ENCODE measurements around the gene RBM20.
"Not testable (repeated sequence)": the region's sequence is repeated elsewhere in the genome, so short reads cannot be mapped to it uniquely, and the experiment has no call there.

RBM20 gene

DNA sequence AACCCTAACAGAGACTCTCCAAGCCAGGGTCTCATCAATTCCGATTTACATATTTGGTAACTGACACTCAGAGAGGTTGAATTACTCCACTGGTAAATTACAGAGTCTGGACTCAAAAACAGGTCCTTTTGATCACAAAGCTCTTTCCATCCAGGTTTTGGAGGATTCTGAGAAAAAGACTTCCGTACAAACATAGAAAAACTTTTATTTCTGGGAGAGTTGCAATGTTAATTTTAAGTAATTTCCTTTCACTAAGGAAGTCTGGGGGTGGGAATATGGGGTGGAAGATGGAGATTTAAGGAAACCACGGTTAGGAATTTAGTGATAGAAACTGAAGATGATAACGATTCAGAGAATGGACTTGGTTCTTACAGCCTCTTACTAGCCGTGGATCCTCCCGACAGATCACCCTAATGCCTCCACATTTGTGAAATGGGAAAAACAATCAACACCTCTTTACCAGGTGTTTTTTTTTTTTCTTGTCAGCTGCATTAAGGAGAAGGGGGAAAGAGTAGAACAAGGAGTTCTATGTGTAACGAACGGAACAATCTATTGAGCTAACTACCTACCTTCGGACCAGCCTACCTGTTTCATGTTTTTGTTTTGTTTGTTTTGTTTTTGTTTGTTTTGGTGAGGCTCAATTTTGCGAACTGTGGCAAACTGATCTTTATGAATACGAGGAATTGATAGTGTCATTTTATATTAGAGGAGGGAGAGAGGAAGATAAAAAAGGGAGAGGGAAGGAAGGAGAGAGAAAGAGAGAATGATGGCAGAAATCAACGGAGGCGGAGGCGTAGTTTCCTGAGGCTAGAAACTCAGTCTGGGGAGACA, 1.7 kb upstream of the RBM20 start:
- in situ Hi-C loops (cut with HindIII; ENCODE audit: low pct_ligation_motif_present, low pct_unique_long_range_greater_than_20kb, low sequenced_read_pairs), result no loop called here
- DNase-seq, result no peak

DNA sequence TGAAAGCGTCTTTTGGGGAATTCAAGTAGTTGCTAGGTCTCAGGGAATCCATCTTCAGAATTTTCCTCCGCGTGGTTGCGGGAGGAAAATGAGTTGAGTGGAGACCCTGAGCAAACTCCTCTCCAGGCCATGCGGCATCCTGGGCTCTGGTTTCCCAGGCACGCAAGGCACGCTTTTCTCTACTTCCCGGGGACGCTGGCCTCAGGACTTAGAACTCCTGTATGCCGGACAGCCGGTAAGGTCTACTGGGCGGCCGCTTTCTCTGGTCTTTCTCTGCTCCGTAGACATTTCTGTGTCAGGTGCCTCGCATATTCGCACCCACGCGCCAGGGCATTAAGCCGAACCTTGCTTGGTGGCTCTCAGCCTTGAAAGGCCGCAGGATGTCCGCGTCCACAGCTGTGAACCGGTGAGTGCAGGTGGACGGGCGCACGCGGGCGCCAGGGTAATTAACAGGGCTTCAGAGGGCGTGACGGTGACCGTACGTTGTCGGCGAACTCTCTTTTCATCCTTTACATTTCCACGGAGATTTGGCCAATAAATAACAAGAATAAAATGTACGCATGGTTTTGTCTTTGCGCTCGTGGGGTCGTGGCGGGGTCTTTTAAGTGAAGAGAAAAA, 992 bp upstream of the RBM20 start:
- no peak for DNase-seq

DNA sequence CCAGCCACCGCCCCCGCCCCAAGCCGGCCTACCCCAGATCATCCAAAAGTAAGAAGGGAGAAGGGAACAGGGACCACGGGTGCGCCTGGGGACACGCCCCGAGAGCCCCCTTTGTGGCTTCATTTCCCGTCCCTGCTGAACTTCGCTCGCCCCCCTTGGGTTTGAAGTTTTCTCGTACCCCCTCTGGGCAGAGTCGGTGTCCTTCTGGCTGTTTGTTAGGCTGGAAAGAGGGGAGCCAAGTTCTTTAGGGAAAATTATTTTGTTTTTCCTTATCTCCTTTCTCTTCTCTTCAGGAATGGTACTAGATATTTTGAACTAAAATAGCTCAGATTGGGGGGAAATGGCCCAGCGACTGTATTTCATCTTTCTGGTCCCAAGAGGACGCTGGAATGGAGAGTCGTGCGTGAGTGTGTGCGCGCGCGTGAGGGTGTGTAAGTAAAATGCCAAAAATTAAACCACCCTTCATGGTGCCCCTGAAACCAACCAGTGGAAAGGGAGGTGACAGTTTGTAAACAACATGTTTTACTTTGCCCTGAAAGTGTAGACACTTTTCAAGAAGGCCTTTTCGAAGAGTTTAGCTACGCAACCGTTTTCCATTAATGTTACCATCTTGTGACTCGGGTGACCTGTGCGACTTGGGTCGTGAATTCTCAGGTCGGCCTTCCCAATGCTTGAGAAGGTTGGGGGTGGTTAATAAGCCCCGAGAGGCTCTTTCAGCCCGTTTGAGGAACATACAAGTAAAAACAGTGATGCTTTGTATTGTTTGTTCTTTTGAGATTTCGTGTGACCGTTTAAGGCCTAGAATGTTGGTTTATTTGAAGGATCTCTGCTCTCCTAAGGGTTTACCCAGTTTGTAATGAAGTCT, 694 bp downstream of the RBM20 start:
- in situ Hi-C loops (cut with HindIII; ENCODE audit: low pct_ligation_motif_present, low pct_unique_long_range_greater_than_20kb, low sequenced_read_pairs), result no loop called here
- DNase-seq, result peak; percentile 19

More for the DNA sequence above, 992 bp upstream of the RBM20 start:
- in situ Hi-C loops (cut with HindIII; ENCODE audit: low pct_ligation_motif_present, low pct_unique_long_range_greater_than_20kb, low sequenced_read_pairs), result no loop called here

DNA sequence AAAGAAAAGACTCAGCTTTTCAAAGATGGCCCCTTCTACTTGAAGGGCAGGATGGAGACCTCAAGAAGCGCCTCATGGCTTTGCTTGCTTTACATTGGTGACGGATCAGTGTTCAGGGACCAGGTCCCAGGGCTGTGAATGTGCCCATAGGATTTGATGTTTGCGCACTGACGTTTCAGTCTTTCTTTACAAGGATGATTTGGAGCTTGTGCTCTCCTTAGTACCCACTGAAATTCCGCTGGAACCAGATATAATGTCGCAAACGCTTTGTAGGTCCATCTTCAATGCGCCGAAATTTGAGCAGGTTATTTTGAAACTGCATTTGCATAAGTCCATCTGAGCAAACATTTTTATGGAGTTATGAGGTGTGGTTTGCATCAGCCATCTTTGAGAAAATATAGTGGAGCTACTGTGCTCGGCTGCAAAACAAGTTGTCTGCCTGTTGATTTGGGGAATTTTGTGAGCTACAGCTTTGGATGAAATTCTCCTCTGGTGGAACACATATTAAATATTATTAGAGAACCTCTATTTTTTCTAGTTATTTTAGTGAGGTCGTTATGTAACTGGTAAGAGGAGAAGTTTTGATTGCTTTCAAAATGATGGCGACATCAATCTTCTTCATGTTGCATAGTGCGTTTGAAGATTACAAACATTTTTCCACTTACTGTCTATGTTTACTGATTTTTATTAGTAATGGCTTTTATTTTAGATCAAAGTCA, 2.4 kb downstream of the RBM20 start:
- no peak for DNase-seq
- in situ Hi-C loops (cut with HindIII; ENCODE audit: low pct_ligation_motif_present, low pct_unique_long_range_greater_than_20kb, low sequenced_read_pairs), result no loop called here

DNA sequence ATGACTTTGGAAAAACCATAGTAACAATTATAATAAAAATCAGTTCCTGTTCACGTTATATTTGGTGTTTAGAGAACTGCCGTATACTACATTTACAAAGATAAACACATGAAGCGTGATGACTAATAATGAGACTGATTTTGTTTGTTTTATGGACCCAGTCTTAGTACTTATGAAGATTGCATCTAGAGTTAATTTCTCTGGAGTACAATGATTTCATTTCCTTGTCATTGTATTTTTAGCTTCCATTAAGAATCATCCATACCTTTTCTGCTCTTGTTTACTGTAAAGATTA, 2.9 kb downstream of the RBM20 start:
- in situ Hi-C loops (cut with HindIII; ENCODE audit: low pct_ligation_motif_present, low pct_unique_long_range_greater_than_20kb, low sequenced_read_pairs), result no loop called here
- DNase-seq, result no peak

DNA sequence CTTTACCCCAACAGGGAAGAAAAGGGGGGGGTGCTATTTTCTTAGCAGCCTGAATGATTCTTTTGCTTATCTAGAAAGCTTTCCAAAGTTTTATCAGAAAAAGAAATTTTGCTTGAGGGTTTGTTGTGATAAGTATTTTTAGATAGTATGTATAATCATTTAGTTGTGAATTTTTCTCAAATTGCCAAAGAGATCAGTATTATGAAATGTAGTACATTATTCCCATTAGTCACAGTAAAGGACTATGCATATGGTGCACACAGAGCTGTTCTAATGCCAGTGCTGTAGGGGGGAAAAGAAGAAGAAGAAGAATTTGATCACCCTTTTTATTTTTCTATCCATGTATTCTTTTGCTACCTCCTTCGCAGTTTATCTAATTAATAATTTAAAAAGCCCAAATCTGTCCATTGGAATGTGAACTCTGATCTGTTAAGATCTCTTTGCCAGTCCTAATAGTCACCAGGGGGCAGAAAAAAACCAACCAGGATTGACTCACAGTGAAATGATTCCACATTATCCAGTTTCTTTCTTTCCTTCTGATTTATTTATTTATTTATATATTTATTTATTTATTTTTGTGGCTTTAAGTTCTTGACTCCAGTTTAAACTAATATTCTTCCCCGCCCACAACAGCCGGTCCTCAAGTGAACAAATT, 4.7 kb downstream of the RBM20 start:
- peak; percentile 31 for DNase-seq
- in situ Hi-C loops (cut with HindIII; ENCODE audit: low pct_ligation_motif_present, low pct_unique_long_range_greater_than_20kb, low sequenced_read_pairs), result no loop called here

DNA sequence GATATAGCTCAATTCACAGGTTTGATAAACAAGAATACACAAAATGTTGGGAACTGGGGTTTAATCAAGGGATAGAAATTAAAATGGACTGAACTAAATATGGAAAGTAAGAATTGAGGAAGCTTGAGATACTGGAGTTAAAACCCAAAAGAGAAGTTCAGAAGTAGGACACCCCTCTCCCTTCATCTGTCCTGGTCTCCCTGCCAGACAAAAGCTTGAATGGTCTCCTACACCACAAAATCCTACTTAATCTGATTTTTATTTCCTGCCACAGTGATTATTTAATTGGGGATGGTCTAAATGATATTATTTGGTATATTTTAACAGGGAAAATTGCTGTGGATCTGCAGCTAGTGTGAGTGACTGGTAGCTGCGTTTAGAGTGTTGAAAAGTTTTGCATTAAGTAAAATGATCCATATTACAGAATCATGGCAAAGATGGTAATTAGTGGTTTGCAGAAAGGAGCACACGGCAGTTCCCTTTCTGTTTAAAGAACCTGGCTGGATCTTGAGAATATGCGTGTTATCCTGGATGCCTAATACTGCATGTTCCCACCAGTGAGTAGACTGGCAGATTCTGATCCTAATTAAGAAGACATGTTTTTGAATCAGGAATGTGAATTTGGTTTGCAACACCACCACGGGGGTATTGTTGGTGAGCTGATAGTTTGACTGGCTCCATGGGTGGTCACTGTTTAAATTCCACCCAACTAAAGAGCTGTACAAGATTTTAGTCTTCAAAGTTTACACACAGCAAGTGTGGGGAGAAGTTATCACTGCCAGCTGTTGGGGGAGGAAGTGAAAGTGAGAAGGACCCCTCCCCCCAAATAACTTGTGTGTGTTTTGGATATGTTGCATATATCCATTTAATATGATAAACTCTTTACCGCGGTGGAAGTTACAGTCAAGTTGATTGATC, 5.5 kb downstream of the RBM20 start:
- in situ Hi-C loops (cut with HindIII; ENCODE audit: low pct_ligation_motif_present, low pct_unique_long_range_greater_than_20kb, low sequenced_read_pairs), result no loop called here
- no peak for DNase-seq

DNA sequence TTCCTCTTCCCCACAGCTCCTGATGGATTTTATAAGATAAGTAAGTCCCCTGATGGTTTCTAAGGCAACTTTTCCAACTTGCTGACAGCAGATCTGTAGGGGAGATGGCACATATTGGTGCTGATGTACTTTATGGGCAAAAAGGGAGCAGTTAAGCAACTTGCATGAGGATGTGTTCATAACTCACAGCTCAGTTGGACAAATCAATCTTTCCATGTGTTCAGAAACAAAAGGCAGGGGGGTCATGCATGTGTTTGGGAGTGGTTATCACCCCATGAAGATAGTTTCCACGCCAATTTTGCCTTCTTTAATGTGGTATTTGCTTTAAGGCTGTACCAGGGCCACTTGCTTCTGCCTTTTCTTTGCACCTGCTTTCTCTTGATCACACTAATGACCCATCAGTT, 6.1 kb downstream of the RBM20 start:
- DNase-seq, result no peak
- in situ Hi-C loops (cut with HindIII; ENCODE audit: low pct_ligation_motif_present, low pct_unique_long_range_greater_than_20kb, low sequenced_read_pairs), result no loop called here

DNA sequence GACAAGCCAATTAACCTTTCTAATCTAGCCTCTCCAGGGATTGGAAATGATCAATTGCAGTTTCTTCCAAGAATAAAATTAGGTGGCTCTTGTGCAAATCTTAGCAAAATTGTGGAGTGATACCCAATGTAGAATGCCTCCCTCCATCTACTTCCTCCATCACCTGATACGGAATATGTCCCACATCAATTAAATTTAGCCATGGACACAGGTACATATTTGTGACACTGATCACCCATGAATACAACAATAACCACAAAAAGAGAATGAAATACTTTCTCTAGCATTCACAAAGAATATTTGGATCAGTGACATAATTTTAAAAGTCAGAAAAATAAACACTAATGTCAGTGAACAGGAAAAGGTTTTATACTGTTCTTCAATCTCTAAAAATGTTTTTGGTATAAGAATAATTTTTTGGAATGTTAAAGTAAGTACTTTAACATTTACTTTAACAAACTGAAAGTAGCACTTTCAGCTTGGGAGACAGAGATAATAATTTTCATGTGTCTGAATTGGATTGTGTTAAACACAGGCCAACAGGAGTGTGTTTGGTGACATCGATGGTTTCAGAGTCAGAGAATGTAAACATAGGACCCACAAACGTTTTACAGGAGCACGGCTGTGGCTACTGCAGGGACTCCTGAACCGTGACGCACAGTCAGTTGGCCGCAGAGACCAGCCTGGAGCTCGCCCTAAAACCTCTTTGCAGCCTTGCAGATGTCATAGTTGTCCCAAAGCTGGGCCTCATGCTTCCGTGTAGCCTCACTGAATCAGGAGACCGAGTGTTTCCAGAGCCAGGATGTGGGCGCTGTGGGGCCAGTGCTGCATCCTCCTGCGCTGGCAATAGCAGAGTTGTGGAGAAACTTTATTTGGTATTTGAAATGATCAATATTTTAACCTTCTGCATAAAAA, 7.2 kb downstream of the RBM20 start:
- peak; percentile 80 for DNase-seq
- in situ Hi-C loops (cut with HindIII; ENCODE audit: low pct_ligation_motif_present, low pct_unique_long_range_greater_than_20kb, low sequenced_read_pairs), result no loop called here

DNA sequence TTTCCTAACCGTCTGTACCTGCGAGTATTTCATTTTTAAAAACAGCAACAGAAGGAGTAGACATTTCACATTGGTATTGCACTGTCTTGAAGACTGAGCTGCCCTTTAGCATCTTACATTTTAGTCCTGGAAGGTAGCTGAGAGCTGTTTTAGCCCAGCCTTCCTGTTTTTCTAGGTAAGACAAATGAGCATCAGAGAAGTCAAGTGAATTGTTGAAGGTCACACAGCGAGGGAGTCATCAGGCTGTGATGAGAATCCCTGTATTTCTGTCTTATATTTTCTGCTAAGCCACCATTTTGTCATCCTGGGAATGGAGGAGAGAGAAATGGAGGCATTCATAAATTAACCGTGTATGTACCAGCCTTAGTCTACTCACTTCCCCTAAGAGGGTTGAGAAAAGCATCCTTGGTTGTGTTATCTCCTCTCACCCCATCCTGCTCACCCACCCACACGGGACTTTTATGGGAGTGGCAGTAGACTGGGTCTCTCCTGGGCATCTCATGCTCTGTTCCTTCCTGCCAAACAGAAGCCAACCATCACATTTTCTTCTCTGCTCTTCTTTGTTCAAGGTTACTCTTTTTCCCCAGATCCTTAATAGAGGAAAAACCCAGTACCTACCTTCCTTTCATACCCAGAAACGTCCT, 8.5 kb downstream of the RBM20 start:
- DNase-seq, result no peak
- in situ Hi-C loops (cut with HindIII; ENCODE audit: low pct_ligation_motif_present, low pct_unique_long_range_greater_than_20kb, low sequenced_read_pairs), result no loop called here

DNA sequence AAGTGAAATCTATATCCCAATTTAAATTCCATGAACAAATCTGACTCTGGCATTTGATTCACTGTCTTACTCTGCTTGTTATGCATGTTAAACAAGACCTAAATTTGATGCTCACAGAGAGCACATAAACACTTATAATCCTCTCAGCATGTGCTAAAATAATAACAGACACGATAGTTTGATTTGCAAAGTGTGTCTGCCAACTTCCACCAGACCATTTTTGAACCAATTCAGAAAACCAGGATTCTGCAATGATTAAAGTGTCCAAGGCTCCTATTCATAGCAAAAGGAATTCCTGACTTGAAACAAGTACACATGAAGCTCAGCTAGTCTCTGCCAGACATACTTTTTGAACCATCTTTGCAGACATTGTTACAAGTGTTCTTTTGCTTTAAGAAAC, 11.2 kb downstream of the RBM20 start:
- DNase-seq, result no peak
- in situ Hi-C loops (cut with HindIII; ENCODE audit: low pct_ligation_motif_present, low pct_unique_long_range_greater_than_20kb, low sequenced_read_pairs), result no loop called here

DNA sequence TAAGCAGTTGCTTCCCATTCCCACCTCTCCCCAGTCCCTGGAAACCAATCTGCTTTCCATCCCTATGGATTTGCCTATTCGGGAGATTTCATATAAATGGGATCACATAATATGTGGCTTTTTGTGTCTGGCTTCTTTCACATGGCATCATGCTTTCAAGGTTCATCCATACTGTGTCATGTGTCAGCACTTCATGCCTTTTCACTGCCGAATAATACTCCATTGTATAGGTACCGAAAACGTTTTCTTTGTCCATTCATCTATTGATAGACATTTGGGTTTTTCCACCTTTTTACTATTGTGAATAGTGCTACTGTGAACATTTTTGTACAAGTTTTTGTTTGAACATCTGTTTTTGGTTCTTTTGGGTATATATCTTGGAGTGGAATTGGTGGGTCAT, 12.5 kb downstream of the RBM20 start:
- DNase-seq, result no peak
- in situ Hi-C loops (cut with HindIII; ENCODE audit: low pct_ligation_motif_present, low pct_unique_long_range_greater_than_20kb, low sequenced_read_pairs), result no loop called here

DNA sequence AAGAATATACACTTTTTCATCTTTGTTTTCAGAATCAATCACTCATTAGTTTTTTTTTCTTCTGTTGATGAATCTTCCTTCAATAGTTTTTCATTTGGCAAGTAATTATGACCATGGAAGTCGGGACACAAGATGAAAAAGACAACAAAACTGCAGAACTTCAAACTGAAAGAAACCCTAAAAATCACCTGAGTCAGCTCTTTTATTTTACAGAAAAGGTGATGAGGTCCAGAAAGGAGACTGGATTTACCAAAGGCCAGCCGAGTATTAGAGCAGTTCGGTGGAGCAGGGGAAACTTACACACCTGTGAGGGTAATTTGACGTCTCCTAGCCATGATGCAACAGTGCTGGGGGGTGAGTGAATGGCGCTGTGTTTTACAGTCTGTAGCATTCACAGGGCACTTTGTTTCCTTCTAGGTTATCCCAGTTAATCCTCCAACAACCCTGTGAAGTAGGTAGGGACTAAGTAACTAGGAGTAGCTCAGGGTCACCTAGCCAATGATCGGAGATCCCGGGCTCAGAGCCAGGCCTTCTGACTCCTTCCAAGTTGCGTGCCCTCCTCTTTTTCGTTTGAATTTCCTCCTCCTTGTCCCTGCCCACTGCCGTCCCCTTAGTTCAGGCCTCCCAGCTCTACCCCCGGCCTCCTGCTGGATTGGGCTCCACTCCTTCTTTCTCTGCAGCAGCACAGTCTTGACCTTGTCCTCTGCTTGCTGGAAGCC, 14.0 kb downstream of the RBM20 start:
- in situ Hi-C loops (cut with HindIII; ENCODE audit: low pct_ligation_motif_present, low pct_unique_long_range_greater_than_20kb, low sequenced_read_pairs), result no loop called here

DNA sequence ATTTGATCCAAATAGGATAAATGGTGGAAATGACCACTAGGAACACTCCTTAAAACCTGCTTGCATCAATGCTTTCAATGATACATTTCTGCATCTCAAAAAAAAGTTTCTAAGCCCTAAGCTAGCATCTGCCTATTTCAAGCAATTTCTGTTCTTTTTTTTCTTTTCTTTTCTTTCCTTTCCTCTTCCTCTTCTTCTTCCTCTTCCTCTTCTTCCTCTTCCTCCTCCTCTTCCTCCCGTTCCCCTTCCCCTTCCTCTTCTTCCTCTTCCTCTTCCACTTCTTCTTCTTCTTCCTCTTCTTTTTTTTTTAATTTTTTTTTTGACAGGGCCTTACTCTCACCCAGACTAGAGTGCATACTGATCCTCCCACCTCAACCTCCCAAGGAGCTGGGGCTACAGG, 15.4 kb downstream of the RBM20 start:
- in situ Hi-C loops (cut with HindIII; ENCODE audit: low pct_ligation_motif_present, low pct_unique_long_range_greater_than_20kb, low sequenced_read_pairs), result no loop called here
- no peak for DNase-seq

More for the DNA sequence above, 14.0 kb downstream of the RBM20 start:
- peak; percentile 38 for DNase-seq

DNA sequence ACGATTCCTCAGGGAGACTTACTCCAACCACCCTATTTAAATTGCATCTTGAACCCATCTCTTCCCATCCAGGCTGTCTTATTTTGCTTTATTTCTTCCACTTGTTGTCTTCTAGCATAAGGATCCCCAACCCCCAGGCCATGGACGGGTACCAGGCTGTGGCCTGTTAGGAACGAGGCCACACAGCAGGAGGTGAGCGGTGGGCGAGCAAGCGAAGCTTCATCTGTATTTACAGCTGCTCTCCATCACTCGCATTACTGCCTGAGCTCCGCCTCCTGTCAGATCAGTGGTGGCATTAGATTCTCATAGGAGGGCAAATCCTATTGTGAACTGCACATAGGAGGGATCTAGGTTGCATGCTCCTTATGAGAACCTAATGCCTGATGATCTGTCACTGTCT, 16.2 kb downstream of the RBM20 start:
- in situ Hi-C loops (cut with HindIII; ENCODE audit: low pct_ligation_motif_present, low pct_unique_long_range_greater_than_20kb, low sequenced_read_pairs), result not testable (repeated sequence)

DNA sequence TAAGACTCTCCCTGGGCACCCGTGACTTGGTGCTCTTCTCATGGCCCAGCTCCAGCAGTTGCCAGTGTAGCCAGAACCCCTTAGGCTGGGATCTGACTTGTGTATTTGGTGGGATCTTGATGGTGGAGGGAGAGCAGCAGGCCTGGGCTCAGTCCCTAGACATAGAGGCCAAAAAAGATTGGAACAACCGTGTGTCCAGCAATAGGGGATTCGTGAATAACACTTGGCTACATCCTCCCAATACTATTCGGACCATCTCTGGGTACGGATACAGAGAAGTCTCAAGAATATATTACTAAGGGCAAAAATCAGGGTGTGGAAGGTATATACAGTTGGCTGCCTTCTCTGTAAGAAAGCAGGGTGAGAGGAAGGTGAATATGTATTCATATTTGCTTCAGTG, 17.2 kb downstream of the RBM20 start:
- no peak for DNase-seq
- in situ Hi-C loops (cut with HindIII; ENCODE audit: low pct_ligation_motif_present, low pct_unique_long_range_greater_than_20kb, low sequenced_read_pairs), result no loop called here

More for the DNA sequence above, 16.2 kb downstream of the RBM20 start:
- not testable (repeated sequence) for DNase-seq

Data from ACHN (cell line).